DOHH2 (cell line): Measurements from ENCODE around the gene ANO6.

Experiments
- CTCF ChIP-seq: fragments of 200-600 bp; sonication (generic); IDR thresholded peaks from one replicate; pipeline ENCODE4 v1.5.1; 2014; ENCODE audit warnings: antibody characterized with exemption, mild to moderate bottlenecking, low read depth, low read length; ENCODE audit not compliant: poor library complexity, severe bottlenecking
- EZH2phosphoT487 ChIP-seq: fragments of 200-600 bp; sonication (generic); IDR thresholded peaks from 2 replicates; pipeline ENCODE4 v1.6.1; 2017; ENCODE audit warnings: borderline replicate concordance, mild to moderate bottlenecking, antibody characterized with exemption, low read length, moderate library complexity, mixed read lengths

DNA sequence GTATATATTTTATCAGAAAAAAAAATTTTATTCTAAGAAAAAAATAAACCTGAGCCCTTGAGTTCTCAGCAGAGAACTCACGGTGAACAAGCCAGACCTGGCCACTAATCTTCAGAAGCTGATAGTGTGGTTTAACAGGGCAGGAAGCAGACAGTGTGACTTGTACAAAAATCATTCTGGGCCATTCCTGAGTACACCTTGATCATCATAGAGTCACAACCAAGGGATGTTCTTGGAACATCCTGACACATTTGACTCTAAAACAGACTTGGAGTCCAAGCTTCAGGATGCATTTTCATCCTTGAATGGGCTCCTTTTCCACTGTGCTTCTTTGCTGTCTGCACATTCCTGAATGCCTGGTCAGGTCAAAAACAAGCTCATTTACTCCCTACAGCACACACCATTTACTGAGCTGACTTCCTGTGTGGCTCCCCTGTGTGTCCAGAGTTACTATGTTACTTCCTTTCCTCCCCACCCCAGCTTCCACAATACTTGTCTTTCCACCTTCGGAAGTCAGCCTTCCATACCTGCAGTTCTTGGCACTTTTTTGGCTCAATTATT is 112.0 kb downstream of the ANO6 start:
- no peak for TF ChIP-seq CTCF
- TF ChIP-seq EZH2phosphoT487, result no peak
